ENCODE data around the gene COL4A5.

The COL4A5 gene

GRCh38 chrX:108584617-108585211 lies 145.1 kb downstream of the COL4A5 start:
- H3K27me3 ChIP-seq (ENCODE audit: insufficient read depth, low read length): no peaks in the 10 kb centered on the region
- H3K27ac ChIP-seq (ENCODE audit: low read depth, low read length, poor library complexity, severe bottlenecking): no peak overlapping the region
- H3F3A ChIP-seq (ENCODE audit: insufficient read depth, low read length): no peaks in the 10 kb centered on the region
- H2AFZ ChIP-seq (ENCODE audit: low read length): no peak overlapping the region
- no peak overlapping the region for H3K9ac ChIP-seq (ENCODE audit: low read length)
- H3K9me2 ChIP-seq (ENCODE audit: low read depth, low read length): no peaks in the 10 kb centered on the region
- H3K36me3 ChIP-seq (ENCODE audit: insufficient read depth, low read length): no peaks in the 10 kb centered on the region
- no peaks in the 10 kb centered on the region for H3K79me2 ChIP-seq (ENCODE audit: insufficient read depth, low read length)
- H3K4me1 ChIP-seq (ENCODE audit: insufficient read depth, low read length, severe bottlenecking): no peaks in the 10 kb centered on the region
- TF ChIP-seq EZH2 (IDR thresholded peaks at IDR 0.05; ENCODE audit: borderline replicate concordance, low read length) (no peak), CTCF (IDR thresholded peaks at IDR 0.05; ENCODE audit: low read length) (peak; percentile 38; the same call in 1 of the 2 replicates)
- H3K4me3 ChIP-seq (ENCODE audit: low read depth, low read length, poor library complexity, severe bottlenecking): no peak overlapping the region
- H3K4me2 ChIP-seq (ENCODE audit: low read length): no peak overlapping the region
- no peaks in the 10 kb centered on the region for H4K20me1 ChIP-seq (ENCODE audit: insufficient read depth, low read length)
- H3K9me3 ChIP-seq (ENCODE audit: low read length): no peaks in the 10 kb centered on the region

GRCh38 chrX:108590496-108590895 lies 150.9 kb downstream of the COL4A5 start:
- Histone ChIP-seq H3K9me3 (ENCODE audit: low read length) (no peaks in the 10 kb centered on the region), H3K4me1 (ENCODE audit: insufficient read depth, low read length, severe bottlenecking) (no peaks in the 10 kb centered on the region), H3K27ac (ENCODE audit: low read depth, low read length, poor library complexity, severe bottlenecking) (no peak overlapping the region), H3K36me3 (ENCODE audit: insufficient read depth, low read length) (no peaks in the 10 kb centered on the region), H3K4me3 (ENCODE audit: low read depth, low read length, poor library complexity, severe bottlenecking) (no peak overlapping the region), H3K79me2 (ENCODE audit: insufficient read depth, low read length) (no peaks in the 10 kb centered on the region), H4K20me1 (ENCODE audit: insufficient read depth, low read length) (no peaks in the 10 kb centered on the region), H3K4me2 (ENCODE audit: low read length) (no peak overlapping the region), H3K9me2 (ENCODE audit: low read depth, low read length) (no peaks in the 10 kb centered on the region), H3K9ac (ENCODE audit: low read length) (no peak overlapping the region), H3F3A (ENCODE audit: insufficient read depth, low read length) (no peaks in the 10 kb centered on the region), H3K27me3 (ENCODE audit: insufficient read depth, low read length) (no peaks in the 10 kb centered on the region), H2AFZ (ENCODE audit: low read length) (no peak overlapping the region)
- no peak for TF ChIP-seq CTCF (IDR thresholded peaks at IDR 0.05; ENCODE audit: low read length)
- TF ChIP-seq EZH2 (IDR thresholded peaks at IDR 0.05; ENCODE audit: borderline replicate concordance, low read length): no peak

- H3K79me2 ChIP-seq (ENCODE audit: insufficient read depth, low read length): no peaks in the 10 kb centered on the region
- no peak overlapping the region for H2AFZ ChIP-seq (ENCODE audit: low read length)
- no peak for TF ChIP-seq CTCF (IDR thresholded peaks at IDR 0.05; ENCODE audit: low read length)
- H3K27ac ChIP-seq (ENCODE audit: low read depth, low read length, poor library complexity, severe bottlenecking): no peak overlapping the region
- H3F3A ChIP-seq (ENCODE audit: insufficient read depth, low read length): no peaks in the 10 kb centered on the region
- no peak overlapping the region for H3K4me3 ChIP-seq (ENCODE audit: low read depth, low read length, poor library complexity, severe bottlenecking)
- H3K4me2 ChIP-seq (ENCODE audit: low read length): no peak overlapping the region
- no peaks in the 10 kb centered on the region for H3K9me2 ChIP-seq (ENCODE audit: low read depth, low read length)
- no peaks in the 10 kb centered on the region for H3K4me1 ChIP-seq (ENCODE audit: insufficient read depth, low read length, severe bottlenecking)
- H3K9me3 ChIP-seq (ENCODE audit: low read length): no peaks in the 10 kb centered on the region
- no peak overlapping the region for H3K9ac ChIP-seq (ENCODE audit: low read length)
- H3K27me3 ChIP-seq (ENCODE audit: insufficient read depth, low read length): no peaks in the 10 kb centered on the region
- no peaks in the 10 kb centered on the region for H4K20me1 ChIP-seq (ENCODE audit: insufficient read depth, low read length)
- no peaks in the 10 kb centered on the region for H3K36me3 ChIP-seq (ENCODE audit: insufficient read depth, low read length)
Observed at GRCh38 chrX:108601276-108601675, 161.6 kb downstream of the COL4A5 start.
